Uterus (tissue), 2 donors: ENCODE measurements around the gene NHLRC4.

ENCODE experiments used
- POLR2A ChIP-seq, 2 donors: fragments of 450-650 bp; IDR thresholded peaks; one replicate each; pipeline ENCODE4 v1.6.1; 2016; ENCODE audit warnings: antibody characterized with exemption in 2 of 2, mild to moderate bottlenecking in 1 of 2, moderate library complexity in 1 of 2
- TF ChIP-seq, protein P1 (sequence below), 4 experiments: fragments of 200-600 bp in 2 of 4; fragments of 450-650 bp in 2 of 4; sonication (generic) in 2 of 4; IDR thresholded peaks; one replicate each; pipeline ENCODE4 v1.5.1; 2016 to 2019; ENCODE audit warnings: antibody characterized with exemption in 4 of 4, mild to moderate bottlenecking in 2 of 4, moderate library complexity in 1 of 4

DNA sequence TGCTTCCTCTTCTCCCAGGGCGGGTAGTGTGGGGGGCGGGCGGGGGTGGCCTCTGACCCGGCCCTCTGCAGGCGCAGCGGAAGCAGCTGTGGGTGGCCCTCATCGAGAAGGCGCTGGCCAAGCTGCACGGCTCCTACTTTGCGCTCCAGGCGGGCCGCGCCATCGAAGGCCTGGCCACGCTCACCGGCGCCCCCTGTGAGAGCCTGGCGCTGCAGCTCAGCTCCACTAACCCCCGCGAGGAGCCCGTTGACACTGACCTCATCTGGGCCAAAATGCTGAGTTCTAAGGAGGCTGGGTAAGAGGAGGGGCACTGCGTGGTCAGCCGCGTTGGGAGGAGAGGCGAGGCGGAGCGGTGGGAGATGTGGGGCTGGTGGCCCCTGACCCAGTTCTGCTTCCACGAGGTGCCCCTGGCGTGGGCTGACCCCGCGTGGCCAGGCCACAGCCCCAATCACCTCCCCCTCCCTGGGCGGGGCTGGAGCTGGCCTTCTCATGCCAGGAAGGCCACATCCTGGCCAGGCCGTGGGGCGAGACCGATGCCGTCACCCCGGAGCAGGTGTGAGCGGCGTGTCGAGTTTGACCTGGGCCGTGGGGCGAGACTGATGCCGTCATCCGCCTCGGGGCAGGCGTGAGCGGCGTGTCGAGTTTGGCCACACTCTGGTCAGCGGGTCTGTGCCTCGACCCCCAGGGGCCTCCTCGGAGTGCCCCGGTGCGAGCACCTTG lies 17.1 kb upstream of the NHLRC4 start:
- TF ChIP-seq, protein P1, sequence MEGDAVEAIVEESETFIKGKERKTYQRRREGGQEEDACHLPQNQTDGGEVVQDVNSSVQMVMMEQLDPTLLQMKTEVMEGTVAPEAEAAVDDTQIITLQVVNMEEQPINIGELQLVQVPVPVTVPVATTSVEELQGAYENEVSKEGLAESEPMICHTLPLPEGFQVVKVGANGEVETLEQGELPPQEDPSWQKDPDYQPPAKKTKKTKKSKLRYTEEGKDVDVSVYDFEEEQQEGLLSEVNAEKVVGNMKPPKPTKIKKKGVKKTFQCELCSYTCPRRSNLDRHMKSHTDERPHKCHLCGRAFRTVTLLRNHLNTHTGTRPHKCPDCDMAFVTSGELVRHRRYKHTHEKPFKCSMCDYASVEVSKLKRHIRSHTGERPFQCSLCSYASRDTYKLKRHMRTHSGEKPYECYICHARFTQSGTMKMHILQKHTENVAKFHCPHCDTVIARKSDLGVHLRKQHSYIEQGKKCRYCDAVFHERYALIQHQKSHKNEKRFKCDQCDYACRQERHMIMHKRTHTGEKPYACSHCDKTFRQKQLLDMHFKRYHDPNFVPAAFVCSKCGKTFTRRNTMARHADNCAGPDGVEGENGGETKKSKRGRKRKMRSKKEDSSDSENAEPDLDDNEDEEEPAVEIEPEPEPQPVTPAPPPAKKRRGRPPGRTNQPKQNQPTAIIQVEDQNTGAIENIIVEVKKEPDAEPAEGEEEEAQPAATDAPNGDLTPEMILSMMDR (IDR thresholded peaks at IDR 0.05): no peak
- no peak for TF ChIP-seq POLR2A (IDR thresholded peaks at IDR 0.05)
